Gastroesophageal sphincter (tissue), 4 donors: Measurements from ENCODE around the gene RPL41. TPM values are rescaled to one million over a fixed set of nuclear protein-coding genes. Genes with fewer than 3 reads are reported as not detected.

ENCODE experiments used
- ATAC-seq: fragments of 150-250 bp; one replicate; pipeline ENCODE4 v1.9.1; 2016; ENCODE audit warnings: mild to moderate bottlenecking, moderate library complexity
- H3K27ac ChIP-seq, 4 donors: fragments of 200-600 bp; sonication (generic) in 3 of 4; 1 replicate in 3 of 4; 2 replicates in 1 of 4; pipeline ENCODE4 v1.5.1; 2016 to 2019
- H3K27me3 ChIP-seq: fragments of 200-600 bp; sonication (generic); one replicate; pipeline ENCODE4 v1.5.1; 2019
- H3K36me3 ChIP-seq, 2 donors: fragments of 200-600 bp; sonication (generic); one replicate each; pipeline ENCODE4 v1.5.1; 2019; ENCODE audit warnings: control low read depth in 1 of 2
- H3K4me1 ChIP-seq, 3 donors: fragments of 200-600 bp; sonication (generic); 1 replicate in 2 of 3; 2 replicates in 1 of 3; pipeline ENCODE4 v1.5.1; 2016 to 2019; ENCODE audit warnings: control low read depth in 2 of 3
- H3K4me3 ChIP-seq, 2 donors: fragments of 200-600 bp; sonication (generic); one replicate each; pipeline ENCODE4 v1.5.1; 2019; ENCODE audit warnings: mild to moderate bottlenecking in 1 of 2, moderate library complexity in 1 of 2
- H3K9me3 ChIP-seq, 3 donors: fragments of 200-600 bp; sonication (generic); one replicate each; pipeline ENCODE4 v1.5.1; 2017 to 2019; ENCODE audit warnings: control low read depth in 2 of 3
- EP300 ChIP-seq: sonication (generic); formaldehyde crosslinking; IDR thresholded peaks from one replicate; pipeline ENCODE4 v1.6.1; 2017; ENCODE audit warnings: antibody characterized with exemption, mild to moderate bottlenecking
- POLR2A ChIP-seq, 2 donors: fragments of 450-650 bp; IDR thresholded peaks; one replicate each; pipeline ENCODE4 v1.6.1; 2017; ENCODE audit warnings: antibody characterized with exemption in 2 of 2, mild to moderate bottlenecking in 2 of 2, moderate library complexity in 1 of 2
- POLR2AphosphoS5 ChIP-seq: sonication (generic); formaldehyde crosslinking; IDR thresholded peaks from one replicate; pipeline ENCODE4 v1.6.1; 2017; ENCODE audit warnings: antibody characterized with exemption
- WGBS, 2 donors: methylation state at CpG; one replicate each; pipeline ENCODE4 v1.1.5; 2018; ENCODE audit warnings: low coverage in 1 of 2; 5-methylcytosine and 5-hydroxymethylcytosine counted together
- total RNA-seq, 4 donors: library from RNA; depleted of rRNA; stranded (reverse); fragments of >200 nt; gene quantifications; one replicate each; pipeline ENCODE4 v1.1.0, GENCODE V29; 2016
- TF ChIP-seq, protein P1 (sequence below), 4 experiments: fragments of 200-600 bp in 2 of 4; fragments of 450-650 bp in 2 of 4; sonication (generic) in 1 of 4; IDR thresholded peaks; one replicate each; pipeline ENCODE4 v1.5.1; 2017 to 2019; ENCODE audit warnings: antibody characterized with exemption in 4 of 4, mild to moderate bottlenecking in 2 of 4, moderate library complexity in 2 of 4

RPL41 gene
- total RNA-seq, 4 donors from 2014 or later: 1,487 to 4,346 (median 2,874) TPM

DNA sequence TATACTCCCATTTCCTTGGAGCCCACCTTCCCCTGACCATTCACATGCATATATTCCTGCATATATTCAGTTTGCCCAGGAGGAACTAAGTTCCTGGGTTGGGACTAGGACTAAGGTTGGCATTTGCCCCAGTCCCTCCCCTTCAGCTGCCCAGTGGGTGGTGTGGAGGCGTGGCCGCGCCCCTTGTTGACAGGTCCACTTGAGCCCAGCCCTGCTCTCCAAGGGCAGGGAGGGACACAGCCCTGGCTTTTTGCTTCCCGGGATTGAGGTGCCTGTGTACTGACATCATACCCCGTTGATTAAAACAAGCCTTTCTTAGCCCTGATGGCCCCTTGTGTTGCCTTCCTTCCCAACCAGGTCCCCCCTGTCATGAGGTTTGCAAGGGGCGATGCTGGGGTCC, 29.2 kb upstream of the RPL41 start:
- no peaks in the 10 kb centered on the region for H3K27me3 ChIP-seq
- no peak for ATAC-seq
- TF ChIP-seq POLR2AphosphoS5 (no peak), POLR2A (IDR thresholded peaks at IDR 0.05) (no peak), EP300 (no peak)
- TF ChIP-seq, protein P1, sequence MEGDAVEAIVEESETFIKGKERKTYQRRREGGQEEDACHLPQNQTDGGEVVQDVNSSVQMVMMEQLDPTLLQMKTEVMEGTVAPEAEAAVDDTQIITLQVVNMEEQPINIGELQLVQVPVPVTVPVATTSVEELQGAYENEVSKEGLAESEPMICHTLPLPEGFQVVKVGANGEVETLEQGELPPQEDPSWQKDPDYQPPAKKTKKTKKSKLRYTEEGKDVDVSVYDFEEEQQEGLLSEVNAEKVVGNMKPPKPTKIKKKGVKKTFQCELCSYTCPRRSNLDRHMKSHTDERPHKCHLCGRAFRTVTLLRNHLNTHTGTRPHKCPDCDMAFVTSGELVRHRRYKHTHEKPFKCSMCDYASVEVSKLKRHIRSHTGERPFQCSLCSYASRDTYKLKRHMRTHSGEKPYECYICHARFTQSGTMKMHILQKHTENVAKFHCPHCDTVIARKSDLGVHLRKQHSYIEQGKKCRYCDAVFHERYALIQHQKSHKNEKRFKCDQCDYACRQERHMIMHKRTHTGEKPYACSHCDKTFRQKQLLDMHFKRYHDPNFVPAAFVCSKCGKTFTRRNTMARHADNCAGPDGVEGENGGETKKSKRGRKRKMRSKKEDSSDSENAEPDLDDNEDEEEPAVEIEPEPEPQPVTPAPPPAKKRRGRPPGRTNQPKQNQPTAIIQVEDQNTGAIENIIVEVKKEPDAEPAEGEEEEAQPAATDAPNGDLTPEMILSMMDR (IDR thresholded peaks at IDR 0.05): no peak
- no peaks in the 10 kb centered on the region for H3K9me3 ChIP-seq
- WGBS, 2 donors: no CpG with 5 or more reads among the region's 6 CpGs
- peak overlapping the region in 2 of 4 donors; percentile 35 to 51 for H3K27ac ChIP-seq
- H3K4me3 ChIP-seq: no peak overlapping the region
- H3K36me3 ChIP-seq: no peaks in the 10 kb centered on the region
- H3K4me1 ChIP-seq: no peaks in the 10 kb centered on the region

DNA sequence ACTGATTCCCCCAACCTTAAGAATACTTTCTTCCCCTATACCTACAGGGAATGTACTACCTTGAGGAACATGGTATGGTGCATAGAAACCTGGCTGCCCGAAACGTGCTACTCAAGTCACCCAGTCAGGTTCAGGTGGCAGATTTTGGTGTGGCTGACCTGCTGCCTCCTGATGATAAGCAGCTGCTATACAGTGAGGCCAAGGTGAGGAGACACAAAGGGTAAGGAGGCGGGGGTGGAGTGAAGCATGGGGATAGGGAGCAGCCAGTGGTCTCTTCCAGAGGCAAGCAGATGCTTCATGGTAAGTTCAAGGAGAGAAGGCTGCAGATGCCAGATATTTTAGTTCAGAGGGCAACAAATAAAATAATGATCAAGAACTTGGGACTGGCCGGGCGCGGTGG, 18.7 kb upstream of the RPL41 start:
- no peak for ATAC-seq
- WGBS, 2 donors: 80 to 98% methylated on average over 5 to 6 of the region's 6 CpGs
- Histone ChIP-seq H3K4me3 (no peak overlapping the region), H3K36me3 (no peaks in the 10 kb centered on the region), H3K27ac (no peak overlapping the region), H3K27me3 (peaks cover 14% of the 10 kb centered on the region), H3K4me1 (peaks cover 0 to under 1% (median 0%) of the 10 kb centered on the region in 3 donors), H3K9me3 (no peaks in the 10 kb centered on the region)
- TF ChIP-seq POLR2A (IDR thresholded peaks at IDR 0.05) (no peak), EP300 (no peak), POLR2AphosphoS5 (no peak)
- TF ChIP-seq, protein P1 (IDR thresholded peaks at IDR 0.05): no peak

GRCh38 chr12:56098592-56098991, 17.8 kb upstream of the RPL41 start:
- Histone ChIP-seq H3K4me1 (peaks cover 0 to 9% (median 6%) of the 10 kb centered on the region in 3 donors), H3K27me3 (peaks cover 12% of the 10 kb centered on the region), H3K27ac (no peak overlapping the region), H3K4me3 (no peak overlapping the region), H3K36me3 (no peaks in the 10 kb centered on the region), H3K9me3 (no peaks in the 10 kb centered on the region)
- WGBS, 2 donors: 50 to 92% methylated on average over 1 to 2 of the region's 3 CpGs
- no peak for TF ChIP-seq POLR2AphosphoS5
- TF ChIP-seq, protein P1 (IDR thresholded peaks at IDR 0.05): no peak
- no peak for ATAC-seq

DNA sequence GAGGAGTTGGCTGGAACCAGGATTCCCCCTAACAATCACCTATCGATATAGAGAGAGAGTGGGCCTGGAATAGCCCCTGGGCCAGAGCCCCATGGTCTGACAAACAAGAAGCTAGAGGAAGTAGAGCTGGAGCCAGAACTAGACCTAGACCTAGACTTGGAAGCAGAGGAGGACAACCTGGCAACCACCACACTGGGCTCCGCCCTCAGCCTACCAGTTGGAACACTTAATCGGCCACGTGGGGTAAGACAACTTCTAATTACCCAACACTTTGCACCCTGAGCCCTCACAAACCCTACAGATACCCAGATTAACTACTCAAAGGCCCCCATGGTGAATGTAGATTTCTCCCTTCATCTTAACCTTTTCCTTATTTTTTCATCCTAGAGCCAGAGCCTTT, 16.6 kb upstream of the RPL41 start:
- H3K27me3 ChIP-seq: peaks cover under 1% of the 10 kb centered on the region
- H3K9me3 ChIP-seq: no peaks in the 10 kb centered on the region
- WGBS, 2 donors: 84 to 90% methylated on average over 2 to 3 of the region's 4 CpGs
- no peak for ATAC-seq
- H3K4me3 ChIP-seq: no peak overlapping the region
- no peaks in the 10 kb centered on the region for H3K36me3 ChIP-seq
- H3K27ac ChIP-seq: no peak overlapping the region
- no peak for TF ChIP-seq EP300
- TF ChIP-seq, protein P1 (IDR thresholded peaks at IDR 0.05): no peak
- no peak for TF ChIP-seq POLR2A (IDR thresholded peaks at IDR 0.05)
- no peak for TF ChIP-seq POLR2AphosphoS5
- peaks cover 0 to 13% (median 8%) of the 10 kb centered on the region in 3 donors for H3K4me1 ChIP-seq

- WGBS, 2 donors: 79% methylated on average over 3 to 7 of the region's 14 CpGs
- TF ChIP-seq POLR2A (IDR thresholded peaks at IDR 0.05): no peak
- TF ChIP-seq, protein P1 (IDR thresholded peaks at IDR 0.05): no peak
- no peak for TF ChIP-seq POLR2AphosphoS5
- TF ChIP-seq EP300: no peak
- no peak overlapping the region for H3K4me3 ChIP-seq
- no peak for ATAC-seq
- H3K9me3 ChIP-seq: no peaks in the 10 kb centered on the region
- peaks cover 6 to 25% (median 17%) of the 10 kb centered on the region in 3 donors for H3K4me1 ChIP-seq
- no peak overlapping the region for H3K27ac ChIP-seq
- H3K36me3 ChIP-seq: no peaks in the 10 kb centered on the region
- H3K27me3 ChIP-seq: no peaks in the 10 kb centered on the region
Observed at GRCh38 chr12:56101045-56101444, 15.4 kb upstream of the RPL41 start.
